Prostate gland (tissue), 2 donors: ENCODE data around the gene DOCK6.

Source experiments
- CTCF ChIP-seq, 4 experiments: fragments of 200-600 bp in 2 of 4; fragments of 450-650 bp in 2 of 4; sonication (generic) in 2 of 4; IDR thresholded peaks; 1 replicate in 3 of 4; 2 replicates in 1 of 4; pipeline ENCODE4 v1.5.1; 2016 to 2019; ENCODE audit warnings: antibody characterized with exemption in 4 of 4, mild to moderate bottlenecking in 2 of 4, moderate library complexity in 2 of 4
- POLR2A ChIP-seq: fragments of 450-650 bp; IDR thresholded peaks from one replicate; pipeline ENCODE4 v1.6.1; 2016; ENCODE audit warnings: antibody characterized with exemption, mild to moderate bottlenecking
- POLR2AphosphoS5 ChIP-seq: sonication (generic); formaldehyde crosslinking; IDR thresholded peaks from one replicate; pipeline ENCODE4 v1.6.1; 2017; ENCODE audit warnings: antibody characterized with exemption

GRCh38 chr19:11268783-11269267 lies 6.5 kb upstream of the DOCK6 start:
- TF ChIP-seq CTCF (IDR thresholded peaks at IDR 0.05) (no peak), POLR2A (no peak), POLR2AphosphoS5 (peak; percentile 46)
